Activated naive CD8-positive, alpha-beta T cell treated with anti-CD3 and anti-CD28 coated beads for 36 hours (primary cell): ENCODE data around the gene MARS1. TPM values are rescaled to one million over a fixed set of nuclear protein-coding genes. Genes with fewer than 3 reads are reported as not detected.

Experiments used
- DNase-seq: peaks from one replicate; pipeline ENCODE4 v3.0.0; 2021
- H3K27ac Mint-ChIP-seq: one replicate; pipeline ENCODE4 v1.8.0; 2022; ENCODE audit warnings: mild to moderate bottlenecking, moderate library complexity, mixed read lengths
- H3K27me3 Mint-ChIP-seq: one replicate; pipeline ENCODE4 v1.8.0; 2022; ENCODE audit warnings: mild to moderate bottlenecking, mixed read lengths
- H3K36me3 Mint-ChIP-seq: one replicate; pipeline ENCODE4 v1.8.0; 2021; ENCODE audit warnings: mild to moderate bottlenecking, mixed read lengths
- H3K4me1 Mint-ChIP-seq: one replicate; pipeline ENCODE4 v1.8.0; 2021; ENCODE audit warnings: mixed read lengths
- H3K4me3 Mint-ChIP-seq: one replicate; pipeline ENCODE4 v1.8.0; 2022; ENCODE audit warnings: mild to moderate bottlenecking, moderate library complexity, mixed read lengths
- H3K9me3 Mint-ChIP-seq: one replicate; pipeline ENCODE4 v1.8.0; 2022; ENCODE audit warnings: mixed read lengths
- total RNA-seq, 2 experiments: library from RNA; stranded (reverse); gene quantifications; one replicate each; pipeline ENCODE4 v1.2.3, GENCODE V29; 2021

Gene MARS1
- total RNA-seq, 2 experiments from 2014 or later, result 423 to 460 TPM

GRCh38 chr12:57462912-57463253 lies 25.0 kb upstream of the MARS1 start:
- no peaks in the 10 kb centered on the region for H3K9me3 Mint-ChIP-seq
- peaks cover 10% of the 10 kb centered on the region for H3K36me3 Mint-ChIP-seq
- H3K4me3 Mint-ChIP-seq, result no peak overlapping the region
- no peak overlapping the region for H3K27ac Mint-ChIP-seq
- H3K4me1 Mint-ChIP-seq, result peaks cover 57% of the 10 kb centered on the region
- peaks cover 5% of the 10 kb centered on the region for H3K27me3 Mint-ChIP-seq
- no peak for DNase-seq

- peaks cover 22% of the 10 kb centered on the region for H3K36me3 Mint-ChIP-seq
- H3K4me1 Mint-ChIP-seq, result peaks cover 46% of the 10 kb centered on the region
- H3K27me3 Mint-ChIP-seq, result peaks cover 5% of the 10 kb centered on the region
- H3K4me3 Mint-ChIP-seq, result no peak overlapping the region
- H3K9me3 Mint-ChIP-seq, result no peaks in the 10 kb centered on the region
- no peak for DNase-seq
- no peak overlapping the region for H3K27ac Mint-ChIP-seq
Observed at GRCh38 chr12:57464569-57464968, 23.3 kb upstream of the MARS1 start.

GRCh38 chr12:57465030-57465746 lies 22.7 kb upstream of the MARS1 start:
- Mint-ChIP-seq H3K4me1 (peaks cover 45% of the 10 kb centered on the region), H3K4me3 (no peak overlapping the region), H3K27ac (no peak overlapping the region), H3K27me3 (peaks cover 4% of the 10 kb centered on the region), H3K36me3 (peaks cover 24% of the 10 kb centered on the region), H3K9me3 (no peaks in the 10 kb centered on the region)
- no peak for DNase-seq

GRCh38 chr12:57465747-57466505 lies 21.9 kb upstream of the MARS1 start:
- Mint-ChIP-seq H3K27me3 (no peaks in the 10 kb centered on the region), H3K9me3 (no peaks in the 10 kb centered on the region), H3K27ac (peak overlapping the region; percentile 5), H3K36me3 (peaks cover 24% of the 10 kb centered on the region), H3K4me3 (no peak overlapping the region), H3K4me1 (peaks cover 40% of the 10 kb centered on the region)
- no peak for DNase-seq

- DNase-seq, result no peak
- Mint-ChIP-seq H3K27me3 (no peaks in the 10 kb centered on the region), H3K9me3 (no peaks in the 10 kb centered on the region), H3K4me1 (peaks cover 41% of the 10 kb centered on the region), H3K4me3 (no peak overlapping the region), H3K36me3 (peaks cover 30% of the 10 kb centered on the region), H3K27ac (peak overlapping the region; percentile 10)
Observed at GRCh38 chr12:57467212-57467874, 20.5 kb upstream of the MARS1 start.

GRCh38 chr12:57467915-57468314 lies 20.0 kb upstream of the MARS1 start:
- Mint-ChIP-seq H3K27me3 (no peaks in the 10 kb centered on the region), H3K36me3 (peaks cover 36% of the 10 kb centered on the region)

GRCh38 chr12:57469296-57470164 lies 18.3 kb upstream of the MARS1 start:
- Mint-ChIP-seq H3K4me3 (no peak overlapping the region), H3K9me3 (no peaks in the 10 kb centered on the region), H3K4me1 (peaks cover 41% of the 10 kb centered on the region), H3K27me3 (no peaks in the 10 kb centered on the region), H3K36me3 (peaks cover 48% of the 10 kb centered on the region), H3K27ac (no peak overlapping the region)
- no peak for DNase-seq

More at GRCh38 chr12:57467915-57468314, 20.0 kb upstream of the MARS1 start:
- Mint-ChIP-seq H3K9me3 (no peaks in the 10 kb centered on the region), H3K27ac (peak overlapping the region; percentile 10), H3K4me3 (no peak overlapping the region), H3K4me1 (peaks cover 41% of the 10 kb centered on the region)
- no peak for DNase-seq

- no peak for DNase-seq
- Mint-ChIP-seq H3K27ac (no peak overlapping the region), H3K9me3 (no peaks in the 10 kb centered on the region), H3K27me3 (no peaks in the 10 kb centered on the region), H3K4me1 (peaks cover 40% of the 10 kb centered on the region), H3K36me3 (peaks cover 52% of the 10 kb centered on the region), H3K4me3 (no peak overlapping the region)
Observed at GRCh38 chr12:57470286-57470969, 17.4 kb upstream of the MARS1 start.

GRCh38 chr12:57470970-57471656 lies 16.8 kb upstream of the MARS1 start:
- H3K36me3 Mint-ChIP-seq, result peaks cover 55% of the 10 kb centered on the region
- peaks cover 39% of the 10 kb centered on the region for H3K4me1 Mint-ChIP-seq
- no peaks in the 10 kb centered on the region for H3K9me3 Mint-ChIP-seq
- peak overlapping the region; percentile 68 for H3K27ac Mint-ChIP-seq
- no peak overlapping the region for H3K4me3 Mint-ChIP-seq
- no peak for DNase-seq
- H3K27me3 Mint-ChIP-seq, result no peaks in the 10 kb centered on the region

GRCh38 chr12:57471661-57472060 lies 16.2 kb upstream of the MARS1 start:
- no peak overlapping the region for H3K4me3 Mint-ChIP-seq
- no peak overlapping the region for H3K27ac Mint-ChIP-seq
- no peaks in the 10 kb centered on the region for H3K9me3 Mint-ChIP-seq
- H3K27me3 Mint-ChIP-seq, result no peaks in the 10 kb centered on the region
- peaks cover 61% of the 10 kb centered on the region for H3K36me3 Mint-ChIP-seq
- peaks cover 41% of the 10 kb centered on the region for H3K4me1 Mint-ChIP-seq
- no peak for DNase-seq

- Mint-ChIP-seq H3K4me3 (no peak overlapping the region), H3K27ac (peak overlapping the region; percentile 38), H3K9me3 (no peaks in the 10 kb centered on the region), H3K27me3 (no peaks in the 10 kb centered on the region), H3K36me3 (peaks cover 63% of the 10 kb centered on the region), H3K4me1 (peaks cover 41% of the 10 kb centered on the region)
- DNase-seq, result no peak
Observed at GRCh38 chr12:57472391-57472790, 15.5 kb upstream of the MARS1 start.

GRCh38 chr12:57473392-57473791 lies 14.5 kb upstream of the MARS1 start:
- H3K9me3 Mint-ChIP-seq, result no peaks in the 10 kb centered on the region
- H3K27me3 Mint-ChIP-seq, result no peaks in the 10 kb centered on the region
- H3K4me3 Mint-ChIP-seq, result no peak overlapping the region
- H3K4me1 Mint-ChIP-seq, result peaks cover 43% of the 10 kb centered on the region
- DNase-seq, result no peak
- peaks cover 62% of the 10 kb centered on the region for H3K36me3 Mint-ChIP-seq
- H3K27ac Mint-ChIP-seq, result no peak overlapping the region

GRCh38 chr12:57473886-57474285 lies 14.0 kb upstream of the MARS1 start:
- H3K4me3 Mint-ChIP-seq, result peak overlapping the region; percentile 63
- peaks cover 47% of the 10 kb centered on the region for H3K4me1 Mint-ChIP-seq
- no peaks in the 10 kb centered on the region for H3K27me3 Mint-ChIP-seq
- peaks cover 63% of the 10 kb centered on the region for H3K36me3 Mint-ChIP-seq
- no peaks in the 10 kb centered on the region for H3K9me3 Mint-ChIP-seq
- no peak for DNase-seq
- peak overlapping the region; percentile 43 for H3K27ac Mint-ChIP-seq

- H3K4me1 Mint-ChIP-seq, result peaks cover 47% of the 10 kb centered on the region
- H3K4me3 Mint-ChIP-seq, result peak overlapping the region; percentile 63
- peak overlapping the region; percentile 43 for H3K27ac Mint-ChIP-seq
- peaks cover 60% of the 10 kb centered on the region for H3K36me3 Mint-ChIP-seq
- H3K9me3 Mint-ChIP-seq, result no peaks in the 10 kb centered on the region
- no peaks in the 10 kb centered on the region for H3K27me3 Mint-ChIP-seq
- DNase-seq, result no peak
Observed at GRCh38 chr12:57474430-57474829, 13.4 kb upstream of the MARS1 start.
